GM23338 (cell line): Measurements from ENCODE around the gene MSMB. TPM values are rescaled to one million over a fixed set of nuclear protein-coding genes. Genes with fewer than 3 reads are reported as not detected.

Experiments used
- ATAC-seq: fragments of 200-7000 bp; cut with Tn5 transposase; 3 replicates; pipeline ENCODE4 v1.9.1; 2020
- DNase-seq: peaks from one replicate; pipeline ENCODE4 v3.0.0-alpha.2; 2015; ENCODE audit warnings: low spot score
- H2AFZ ChIP-seq: fragments of 200-600 bp; sonication (generic); 2 replicates; pipeline ENCODE4 v1.8.0; 2016; ENCODE audit warnings: antibody characterized with exemption, mild to moderate bottlenecking, moderate library complexity
- H3F3A ChIP-seq: fragments of 200-600 bp; sonication (generic); replicated peaks from 2 replicates; pipeline ENCODE4 v1.8.0; 2017; ENCODE audit warnings: antibody characterized with exemption, mixed run types, low read depth
- H3K27ac ChIP-seq: fragments of 200-600 bp; sonication (generic); 2 replicates; pipeline ENCODE4 v1.6.1; 2016; ENCODE audit warnings: low read depth
- H3K27me3 ChIP-seq: fragments of 200-600 bp; sonication (generic); 2 replicates; pipeline ENCODE4 v1.8.0; 2016; ENCODE audit warnings: mild to moderate bottlenecking, mixed run types, moderate library complexity; ENCODE audit not compliant: insufficient read depth
- H3K36me3 ChIP-seq: fragments of 200-600 bp; sonication (generic); 2 replicates; pipeline ENCODE4 v1.8.0; 2016; ENCODE audit warnings: mild to moderate bottlenecking; ENCODE audit not compliant: insufficient read depth
- H3K4me1 ChIP-seq: fragments of 200-600 bp; sonication (generic); 2 replicates; pipeline ENCODE4 v1.8.0; 2016; ENCODE audit warnings: mild to moderate bottlenecking, moderate library complexity; ENCODE audit not compliant: insufficient read depth
- H3K4me2 ChIP-seq: fragments of 200-600 bp; sonication (generic); 2 replicates; pipeline ENCODE4 v1.7.1; 2017; ENCODE audit warnings: mixed run types
- H3K4me3 ChIP-seq: fragments of 200-600 bp; sonication (generic); 2 replicates; pipeline ENCODE4 v1.6.1; 2016; ENCODE audit warnings: mixed run types
- H3K79me2 ChIP-seq: fragments of 200-600 bp; sonication (generic); replicated peaks from 2 replicates; pipeline ENCODE4 v1.8.0; 2017; ENCODE audit warnings: mild to moderate bottlenecking; ENCODE audit not compliant: insufficient read depth
- H3K9me2 ChIP-seq: fragments of 200-600 bp; sonication (generic); 2 replicates; pipeline ENCODE4 v1.8.0; 2017; ENCODE audit not compliant: insufficient read depth
- H4K20me1 ChIP-seq: fragments of 200-600 bp; sonication (generic); replicated peaks from 2 replicates; pipeline ENCODE4 v1.8.0; 2017; ENCODE audit warnings: mild to moderate bottlenecking; ENCODE audit not compliant: insufficient read depth
- H3K27ac Mint-ChIP-seq: 2 replicates; pipeline ENCODE4 v1.8.0; 2020; ENCODE audit warnings: inconsistent platforms, mild to moderate bottlenecking, moderate library complexity, mixed read lengths
- H3K27me3 Mint-ChIP-seq: 3 replicates; pipeline ENCODE4 v1.8.0; 2022; ENCODE audit warnings: low read depth, mild to moderate bottlenecking, moderate library complexity, mixed read lengths, inconsistent platforms; ENCODE audit not compliant: insufficient read depth, poor library complexity
- H3K36me3 Mint-ChIP-seq: 3 replicates; pipeline ENCODE4 v1.8.0; 2021; ENCODE audit warnings: low read depth, mild to moderate bottlenecking, inconsistent platforms, moderate library complexity, mixed read lengths
- H3K4me1 Mint-ChIP-seq: 3 replicates; pipeline ENCODE4 v1.8.0; 2020; ENCODE audit warnings: mild to moderate bottlenecking, inconsistent platforms, mixed read lengths
- H3K4me3 Mint-ChIP-seq: 3 replicates; pipeline ENCODE4 v1.8.0; 2021; ENCODE audit warnings: moderate library complexity, mild to moderate bottlenecking, inconsistent platforms, mixed read lengths
- H3K9me3 Mint-ChIP-seq: 3 replicates; pipeline ENCODE4 v1.8.0; 2020; ENCODE audit warnings: moderate library complexity, mild to moderate bottlenecking, inconsistent platforms, mixed read lengths
- CREB1 ChIP-seq: fragments of 250-450 bp; sonication (Bioruptor Pico); IDR thresholded peaks from 2 replicates; pipeline ENCODE4 v1.5.0; 2020; ENCODE audit warnings: low read depth, mild to moderate bottlenecking, moderate library complexity
- EZH2 ChIP-seq: fragments of 200-600 bp; sonication (generic); IDR thresholded peaks from one replicate; pipeline ENCODE4 v1.8.0; 2017; ENCODE audit warnings: antibody characterized with exemption, mild to moderate bottlenecking, low read depth; ENCODE audit not compliant: unreplicated experiment
- EZH2phosphoT487 ChIP-seq: fragments of 200-600 bp; sonication (generic); IDR thresholded peaks from one replicate; pipeline ENCODE4 v1.8.1; 2018; ENCODE audit warnings: antibody characterized with exemption; ENCODE audit not compliant: unreplicated experiment
- JUNB ChIP-seq: IDR thresholded peaks from one replicate; pipeline ENCODE4 v1.6.1; 2016; ENCODE audit warnings: antibody characterized with exemption; ENCODE audit not compliant: unreplicated experiment
- POLR2AphosphoS5 ChIP-seq: IDR thresholded peaks from 2 replicates; pipeline ENCODE4 v1.6.1; 2016; ENCODE audit warnings: antibody characterized with exemption, low read depth
- STAT1 ChIP-seq: IDR thresholded peaks from one replicate; pipeline ENCODE4 v1.6.1; 2016; ENCODE audit warnings: antibody characterized with exemption; ENCODE audit not compliant: unreplicated experiment
- ZNF114 ChIP-seq: fragments of 250-450 bp; sonication (Bioruptor Pico); IDR thresholded peaks from 2 replicates; pipeline ENCODE4 v1.5.0; 2020; ENCODE audit warnings: mild to moderate bottlenecking, moderate library complexity
- ZNF331 ChIP-seq: fragments of 250-450 bp; sonication (Bioruptor Pico); IDR thresholded peaks from 2 replicates; pipeline ENCODE4 v1.5.0; 2020; ENCODE audit warnings: low read depth, mild to moderate bottlenecking, moderate library complexity
- polyA plus RNA-seq: library from polyadenylated mRNA; unstranded; fragments of >200 nt; fragmentation: Nextera tagmentation; extraction: Ambion mirVana; gene quantifications from 2 replicates; pipeline ENCODE4 v1.2.1, GENCODE V29; 2016
- total RNA-seq: library from RNA; depleted of rRNA; stranded (reverse); fragments of >200 nt; shearing (Covaris generic); gene quantifications from 2 replicates; pipeline ENCODE4 v1.2.3, GENCODE V29; 2014
- TF ChIP-seq, protein P1 (sequence below): IDR thresholded peaks from 2 replicates; pipeline ENCODE4 v1.6.1; 2016; ENCODE audit warnings: antibody characterized with exemption
- TF ChIP-seq, protein P2 (sequence below), 2 experiments: fragments of 200-600 bp in 1 of 2; sonication (generic) in 1 of 2; conservative IDR thresholded peaks; 2 replicates each; pipeline versions ENCODE4 v1.5.1 to v1.6.1; 2016 to 2017; ENCODE audit warnings: antibody characterized with exemption in 2 of 2, low read depth in 2 of 2, mild to moderate bottlenecking in 2 of 2, moderate library complexity in 1 of 2
- TF ChIP-seq, protein P3 (sequence below): IDR thresholded peaks from one replicate; pipeline ENCODE4 v1.6.1; 2018; ENCODE audit warnings: antibody characterized with exemption; ENCODE audit not compliant: unreplicated experiment

MSMB gene
- total and polyA plus RNA-seq, 2 experiments from 2014 or later, result not detected

DNA sequence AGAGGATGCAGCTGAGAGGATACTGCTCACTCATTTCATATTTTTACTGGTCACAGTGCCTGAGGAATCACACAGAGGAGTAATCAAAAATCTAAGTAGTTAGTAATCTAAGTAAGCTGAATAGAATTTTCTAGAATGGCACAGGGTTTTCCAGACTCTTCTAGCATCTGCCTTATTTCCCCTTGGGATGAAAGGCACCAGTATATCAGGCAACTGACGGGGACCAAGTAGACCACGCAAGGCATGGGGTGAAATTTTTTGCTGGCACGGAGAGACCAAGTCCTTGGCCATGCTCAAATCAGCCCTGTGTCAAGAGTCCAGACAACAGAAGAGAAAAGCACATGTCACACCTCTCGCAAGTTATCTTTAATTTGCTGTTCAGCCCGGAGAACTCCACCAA lies 29.9 kb downstream of the MSMB start:
- H3K27ac Mint-ChIP-seq, result no peak overlapping the region
- no peaks in the 10 kb centered on the region for H3K9me3 Mint-ChIP-seq
- Histone ChIP-seq H3K36me3 (peaks cover 6% of the 10 kb centered on the region; the same call in 1 of the 2 replicates), H3K4me3 (no peak overlapping the region), H3K4me1 (peaks cover 15% of the 10 kb centered on the region), H3K4me2 (no peak overlapping the region), H4K20me1 (peaks cover 22% of the 10 kb centered on the region), H3K79me2 (peaks cover 59% of the 10 kb centered on the region), H3K27me3 (no peaks in the 10 kb centered on the region), H3F3A (no peaks in the 10 kb centered on the region), H2AFZ (no peak overlapping the region), H3K27ac (no peak overlapping the region), H3K9me2 (no peaks in the 10 kb centered on the region)
- H3K36me3 Mint-ChIP-seq, result peaks cover 31% of the 10 kb centered on the region; the same call in 2 of the 3 replicates
- H3K4me1 Mint-ChIP-seq, result peaks cover 14% of the 10 kb centered on the region
- DNase-seq (no peak), ATAC-seq (no peak)
- TF ChIP-seq ZNF331 (CRISPR knock-in tag), result no peak
- TF ChIP-seq, protein P1, sequence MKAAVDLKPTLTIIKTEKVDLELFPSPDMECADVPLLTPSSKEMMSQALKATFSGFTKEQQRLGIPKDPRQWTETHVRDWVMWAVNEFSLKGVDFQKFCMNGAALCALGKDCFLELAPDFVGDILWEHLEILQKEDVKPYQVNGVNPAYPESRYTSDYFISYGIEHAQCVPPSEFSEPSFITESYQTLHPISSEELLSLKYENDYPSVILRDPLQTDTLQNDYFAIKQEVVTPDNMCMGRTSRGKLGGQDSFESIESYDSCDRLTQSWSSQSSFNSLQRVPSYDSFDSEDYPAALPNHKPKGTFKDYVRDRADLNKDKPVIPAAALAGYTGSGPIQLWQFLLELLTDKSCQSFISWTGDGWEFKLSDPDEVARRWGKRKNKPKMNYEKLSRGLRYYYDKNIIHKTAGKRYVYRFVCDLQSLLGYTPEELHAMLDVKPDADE, result no peak
- TF ChIP-seq JUNB, result no peak
- no peak for TF ChIP-seq EZH2
- no peak for TF ChIP-seq POLR2AphosphoS5
- TF ChIP-seq ZNF114 (CRISPR knock-in tag), result no peak
- no peak for TF ChIP-seq EZH2phosphoT487
- TF ChIP-seq, protein P2, sequence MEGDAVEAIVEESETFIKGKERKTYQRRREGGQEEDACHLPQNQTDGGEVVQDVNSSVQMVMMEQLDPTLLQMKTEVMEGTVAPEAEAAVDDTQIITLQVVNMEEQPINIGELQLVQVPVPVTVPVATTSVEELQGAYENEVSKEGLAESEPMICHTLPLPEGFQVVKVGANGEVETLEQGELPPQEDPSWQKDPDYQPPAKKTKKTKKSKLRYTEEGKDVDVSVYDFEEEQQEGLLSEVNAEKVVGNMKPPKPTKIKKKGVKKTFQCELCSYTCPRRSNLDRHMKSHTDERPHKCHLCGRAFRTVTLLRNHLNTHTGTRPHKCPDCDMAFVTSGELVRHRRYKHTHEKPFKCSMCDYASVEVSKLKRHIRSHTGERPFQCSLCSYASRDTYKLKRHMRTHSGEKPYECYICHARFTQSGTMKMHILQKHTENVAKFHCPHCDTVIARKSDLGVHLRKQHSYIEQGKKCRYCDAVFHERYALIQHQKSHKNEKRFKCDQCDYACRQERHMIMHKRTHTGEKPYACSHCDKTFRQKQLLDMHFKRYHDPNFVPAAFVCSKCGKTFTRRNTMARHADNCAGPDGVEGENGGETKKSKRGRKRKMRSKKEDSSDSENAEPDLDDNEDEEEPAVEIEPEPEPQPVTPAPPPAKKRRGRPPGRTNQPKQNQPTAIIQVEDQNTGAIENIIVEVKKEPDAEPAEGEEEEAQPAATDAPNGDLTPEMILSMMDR (conservative IDR thresholded peaks at IDR 0.05; ENCODE audit: low read depth in 2 of 2), result no peak
- no peak for TF ChIP-seq STAT1
- H3K27me3 Mint-ChIP-seq, result no peaks in the 10 kb centered on the region
- no peak overlapping the region for H3K4me3 Mint-ChIP-seq

DNA sequence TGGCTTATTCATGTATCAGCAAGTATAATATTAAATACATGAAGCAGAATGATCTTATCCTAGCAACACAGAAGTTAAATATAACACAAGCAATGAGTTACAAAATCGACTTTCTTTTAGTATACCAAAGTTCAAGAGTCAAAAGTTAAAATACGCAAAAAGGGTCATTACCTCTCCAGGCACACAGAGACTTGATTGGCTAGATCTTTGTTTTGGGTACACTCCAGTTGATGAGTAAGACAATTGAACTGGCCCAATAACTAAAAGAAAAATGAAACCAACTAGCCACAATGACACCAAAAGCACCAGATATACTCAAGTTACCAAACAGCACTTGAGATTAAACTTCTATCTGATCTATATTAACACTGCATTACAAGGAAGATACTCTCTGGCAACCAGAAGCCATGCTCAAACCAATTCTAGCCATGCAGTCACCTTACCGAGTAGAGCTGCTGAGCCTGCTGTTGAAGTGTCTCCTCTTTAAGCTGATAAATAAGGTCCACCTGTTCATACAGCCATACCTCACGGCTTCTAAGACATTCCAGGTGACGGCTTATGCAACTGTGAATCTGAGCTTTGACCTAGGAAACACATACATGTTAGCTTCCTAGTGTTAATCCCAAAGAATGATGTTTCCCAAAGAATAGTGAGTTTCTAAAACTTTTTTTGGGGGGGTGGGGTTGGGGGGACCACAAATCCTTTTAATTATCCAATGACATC lies 31.2 kb downstream of the MSMB start:
- H3K9me2 ChIP-seq, result no peaks in the 10 kb centered on the region
- no peak overlapping the region for H2AFZ ChIP-seq
- peaks cover 3% of the 10 kb centered on the region; the same call in 1 of the 2 replicates for H3K4me1 ChIP-seq
- no peak overlapping the region for H3K4me2 ChIP-seq
- H3F3A ChIP-seq, result no peaks in the 10 kb centered on the region
- no peak overlapping the region for H3K27ac ChIP-seq
- H4K20me1 ChIP-seq, result peaks cover 22% of the 10 kb centered on the region
- ATAC-seq (no peak), DNase-seq (no peak)
- H3K36me3 ChIP-seq, result peaks cover 6% of the 10 kb centered on the region; the same call in 1 of the 2 replicates
- H3K27me3 ChIP-seq, result no peaks in the 10 kb centered on the region
- Mint-ChIP-seq H3K4me3 (no peak overlapping the region), H3K4me1 (peaks cover 3% of the 10 kb centered on the region), H3K9me3 (no peaks in the 10 kb centered on the region), H3K27ac (no peak overlapping the region), H3K27me3 (no peaks in the 10 kb centered on the region), H3K36me3 (peaks cover 41% of the 10 kb centered on the region; the same call in 2 of the 3 replicates)
- peaks cover 46% of the 10 kb centered on the region for H3K79me2 ChIP-seq
- no peak overlapping the region for H3K4me3 ChIP-seq
- TF ChIP-seq ZNF331 (CRISPR knock-in tag) (no peak), ZNF114 (CRISPR knock-in tag) (no peak), STAT1 (no peak), CREB1 (CRISPR knock-in tag) (no peak), JUNB (no peak), POLR2AphosphoS5 (no peak), EZH2 (no peak)
- TF ChIP-seq, protein P1, result no peak
- TF ChIP-seq, protein P3, sequence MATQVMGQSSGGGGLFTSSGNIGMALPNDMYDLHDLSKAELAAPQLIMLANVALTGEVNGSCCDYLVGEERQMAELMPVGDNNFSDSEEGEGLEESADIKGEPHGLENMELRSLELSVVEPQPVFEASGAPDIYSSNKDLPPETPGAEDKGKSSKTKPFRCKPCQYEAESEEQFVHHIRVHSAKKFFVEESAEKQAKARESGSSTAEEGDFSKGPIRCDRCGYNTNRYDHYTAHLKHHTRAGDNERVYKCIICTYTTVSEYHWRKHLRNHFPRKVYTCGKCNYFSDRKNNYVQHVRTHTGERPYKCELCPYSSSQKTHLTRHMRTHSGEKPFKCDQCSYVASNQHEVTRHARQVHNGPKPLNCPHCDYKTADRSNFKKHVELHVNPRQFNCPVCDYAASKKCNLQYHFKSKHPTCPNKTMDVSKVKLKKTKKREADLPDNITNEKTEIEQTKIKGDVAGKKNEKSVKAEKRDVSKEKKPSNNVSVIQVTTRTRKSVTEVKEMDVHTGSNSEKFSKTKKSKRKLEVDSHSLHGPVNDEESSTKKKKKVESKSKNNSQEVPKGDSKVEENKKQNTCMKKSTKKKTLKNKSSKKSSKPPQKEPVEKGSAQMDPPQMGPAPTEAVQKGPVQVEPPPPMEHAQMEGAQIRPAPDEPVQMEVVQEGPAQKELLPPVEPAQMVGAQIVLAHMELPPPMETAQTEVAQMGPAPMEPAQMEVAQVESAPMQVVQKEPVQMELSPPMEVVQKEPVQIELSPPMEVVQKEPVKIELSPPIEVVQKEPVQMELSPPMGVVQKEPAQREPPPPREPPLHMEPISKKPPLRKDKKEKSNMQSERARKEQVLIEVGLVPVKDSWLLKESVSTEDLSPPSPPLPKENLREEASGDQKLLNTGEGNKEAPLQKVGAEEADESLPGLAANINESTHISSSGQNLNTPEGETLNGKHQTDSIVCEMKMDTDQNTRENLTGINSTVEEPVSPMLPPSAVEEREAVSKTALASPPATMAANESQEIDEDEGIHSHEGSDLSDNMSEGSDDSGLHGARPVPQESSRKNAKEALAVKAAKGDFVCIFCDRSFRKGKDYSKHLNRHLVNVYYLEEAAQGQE, result no peak
- TF ChIP-seq, protein P2 (conservative IDR thresholded peaks at IDR 0.05; ENCODE audit: low read depth in 2 of 2), result no peak
